GM12892 (cell line): Measurements from ENCODE around the gene TBCB.
"Not testable (repeated sequence)": the region's sequence is repeated elsewhere in the genome, so short reads cannot be mapped to it uniquely, and the experiment has no call there.

Experiments used
- DNase-seq: peaks from one replicate; pipeline ENCODE4 v3.0.0; 2011; ENCODE audit not compliant: insufficient read length
- FAIRE-seq: peaks from 2 replicates; lab custom pipeline; 2011; peaks lifted over from hg19 to GRCh38; lab: Jason Lieb, UNC
- POLR2A ChIP-seq: IDR thresholded peaks from 2 replicates; pipeline ENCODE4 v1.6.1; 2011; ENCODE audit warnings: low read depth, low read length, control low read depth
- POLR2AphosphoS5 ChIP-seq: IDR thresholded peaks from 2 replicates; pipeline ENCODE4 v1.6.1; 2011; ENCODE audit warnings: low read depth, low read length, control low read depth
- TAF1 ChIP-seq: IDR thresholded peaks from 2 replicates; pipeline ENCODE4 v1.6.1; 2011; ENCODE audit warnings: low read depth, mild to moderate bottlenecking, control low read depth, low read length, borderline replicate concordance

TBCB gene

GRCh38 chr19:36153126-36153525, 37.9 kb downstream of the TBCB start:
- TF ChIP-seq TAF1: no peak
- TF ChIP-seq POLR2AphosphoS5: no peak
- TF ChIP-seq POLR2A: no peak
- no peak for DNase-seq
- no peak for FAIRE-seq

GRCh38 chr19:36160821-36161596, 45.7 kb downstream of the TBCB start:
- FAIRE-seq (no peak), DNase-seq (no peak)
- TF ChIP-seq POLR2AphosphoS5 (no peak), TAF1 (no peak), POLR2A (no peak)

- no peak for DNase-seq
- FAIRE-seq: no peak
- TF ChIP-seq POLR2A (no peak), POLR2AphosphoS5 (no peak), TAF1 (no peak)
Observed at GRCh38 chr19:36163813-36164212, 48.5 kb downstream of the TBCB start.

- TF ChIP-seq TAF1: no peak
- TF ChIP-seq POLR2AphosphoS5: no peak
- TF ChIP-seq POLR2A: no peak
- no peak for FAIRE-seq
- no peak for DNase-seq
Observed at GRCh38 chr19:36169084-36169760, 54.0 kb downstream of the TBCB start.

- FAIRE-seq (no peak), DNase-seq (no peak)
- TF ChIP-seq POLR2AphosphoS5: no peak
- no peak for TF ChIP-seq POLR2A
- no peak for TF ChIP-seq TAF1
Observed at GRCh38 chr19:36172852-36173251, 57.6 kb downstream of the TBCB start.

- DNase-seq, FAIRE-seq: not testable (repeated sequence)
Observed at GRCh38 chr19:36173846-36174245, 58.6 kb downstream of the TBCB start.
